Astrocyte of the spinal cord (primary cell): Measurements from ENCODE around the gene CCDC57.

Experiments used
- DNase-seq: peaks from one replicate; pipeline ENCODE4 v3.0.0; 2011; ENCODE audit warnings: low read depth, low spot score
- H3K4me3 ChIP-seq: 2 replicates; pipeline ENCODE4 v1.5.1; 2011; ENCODE audit warnings: low read depth, mild to moderate bottlenecking, low read length, moderate library complexity
- in situ Hi-C: cut with HindIII; loops from 2 replicates; pipeline ENCODE4 v1.10.0; 2017; ENCODE audit warnings: low sequenced_read_pairs
- TF ChIP-seq, protein P1 (sequence below): IDR thresholded peaks from 2 replicates; pipeline ENCODE4 v1.5.1; 2012; ENCODE audit warnings: low read depth, mild to moderate bottlenecking, low read length, inconsistent platforms

The CCDC57 gene

DNA sequence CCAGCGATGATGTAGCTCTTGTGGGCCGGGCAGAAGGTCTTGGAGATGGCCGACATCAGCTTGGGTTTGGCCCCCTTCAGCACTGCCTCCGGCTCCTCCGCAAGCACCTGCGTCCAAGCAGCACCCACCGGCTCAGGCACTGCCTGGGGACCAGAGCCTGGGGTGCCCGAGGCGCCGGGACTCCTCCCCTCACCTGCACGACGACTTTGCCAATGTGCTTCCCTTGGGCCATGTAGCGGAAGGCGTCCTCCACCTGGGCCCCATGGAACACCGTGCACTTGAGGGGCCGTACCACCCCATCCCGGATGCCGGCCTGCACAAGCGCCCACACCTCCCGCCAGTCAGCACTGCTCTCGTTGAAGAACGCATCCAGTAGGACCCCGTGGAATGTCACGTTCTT lies 129.6 kb downstream of the CCDC57 start:
- H3K4me3 ChIP-seq: no peak overlapping the region
- no peak for DNase-seq
- TF ChIP-seq, protein P1, sequence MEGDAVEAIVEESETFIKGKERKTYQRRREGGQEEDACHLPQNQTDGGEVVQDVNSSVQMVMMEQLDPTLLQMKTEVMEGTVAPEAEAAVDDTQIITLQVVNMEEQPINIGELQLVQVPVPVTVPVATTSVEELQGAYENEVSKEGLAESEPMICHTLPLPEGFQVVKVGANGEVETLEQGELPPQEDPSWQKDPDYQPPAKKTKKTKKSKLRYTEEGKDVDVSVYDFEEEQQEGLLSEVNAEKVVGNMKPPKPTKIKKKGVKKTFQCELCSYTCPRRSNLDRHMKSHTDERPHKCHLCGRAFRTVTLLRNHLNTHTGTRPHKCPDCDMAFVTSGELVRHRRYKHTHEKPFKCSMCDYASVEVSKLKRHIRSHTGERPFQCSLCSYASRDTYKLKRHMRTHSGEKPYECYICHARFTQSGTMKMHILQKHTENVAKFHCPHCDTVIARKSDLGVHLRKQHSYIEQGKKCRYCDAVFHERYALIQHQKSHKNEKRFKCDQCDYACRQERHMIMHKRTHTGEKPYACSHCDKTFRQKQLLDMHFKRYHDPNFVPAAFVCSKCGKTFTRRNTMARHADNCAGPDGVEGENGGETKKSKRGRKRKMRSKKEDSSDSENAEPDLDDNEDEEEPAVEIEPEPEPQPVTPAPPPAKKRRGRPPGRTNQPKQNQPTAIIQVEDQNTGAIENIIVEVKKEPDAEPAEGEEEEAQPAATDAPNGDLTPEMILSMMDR: no peak
- in situ Hi-C loops: no loop called here

DNA sequence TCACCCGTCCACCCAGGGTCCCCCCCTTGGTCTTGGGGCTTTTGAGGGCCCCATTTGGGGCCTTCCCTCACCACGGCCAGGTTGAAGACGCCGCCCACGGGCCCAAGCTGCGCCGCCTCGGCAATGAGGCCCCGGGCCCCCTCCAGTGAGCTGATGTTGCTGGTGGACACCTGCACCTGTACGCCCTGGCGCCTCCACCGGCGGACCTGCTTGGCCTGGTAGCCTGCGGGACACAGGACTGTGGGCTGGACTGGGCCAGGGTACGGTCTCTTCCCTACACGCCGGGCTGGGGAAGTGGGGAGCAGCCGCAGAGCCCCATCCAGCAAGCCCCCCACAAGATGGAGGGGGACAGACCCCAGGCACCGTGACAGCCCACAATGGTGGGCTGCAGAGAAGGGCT lies 130.2 kb downstream of the CCDC57 start:
- DNase-seq: no peak
- TF ChIP-seq, protein P1: no peak
- no peak overlapping the region for H3K4me3 ChIP-seq
- in situ Hi-C loops: no loop called here

DNA sequence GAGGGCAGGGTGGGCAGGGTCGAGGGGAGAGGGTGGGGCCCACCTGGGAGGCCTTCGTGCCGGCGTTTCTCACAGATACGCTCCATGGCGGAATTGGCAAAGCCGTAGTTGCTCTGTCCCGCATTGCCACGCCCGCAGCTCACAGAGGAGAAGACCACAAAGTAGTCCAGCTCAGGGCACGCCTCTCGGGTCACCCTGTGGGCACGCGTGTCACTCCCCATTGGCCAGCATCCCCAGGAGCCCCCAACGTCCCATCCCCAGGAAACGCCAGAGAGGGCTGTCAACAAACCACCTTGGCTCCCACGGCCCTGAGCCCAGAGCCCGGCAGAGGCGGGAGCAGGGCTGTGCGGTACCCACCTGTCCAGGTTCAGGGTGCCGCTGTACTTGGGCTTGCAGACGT lies 130.7 kb downstream of the CCDC57 start:
- no peak overlapping the region for H3K4me3 ChIP-seq
- no peak for DNase-seq
- TF ChIP-seq, protein P1: no peak
- in situ Hi-C loops: no loop called here

DNA sequence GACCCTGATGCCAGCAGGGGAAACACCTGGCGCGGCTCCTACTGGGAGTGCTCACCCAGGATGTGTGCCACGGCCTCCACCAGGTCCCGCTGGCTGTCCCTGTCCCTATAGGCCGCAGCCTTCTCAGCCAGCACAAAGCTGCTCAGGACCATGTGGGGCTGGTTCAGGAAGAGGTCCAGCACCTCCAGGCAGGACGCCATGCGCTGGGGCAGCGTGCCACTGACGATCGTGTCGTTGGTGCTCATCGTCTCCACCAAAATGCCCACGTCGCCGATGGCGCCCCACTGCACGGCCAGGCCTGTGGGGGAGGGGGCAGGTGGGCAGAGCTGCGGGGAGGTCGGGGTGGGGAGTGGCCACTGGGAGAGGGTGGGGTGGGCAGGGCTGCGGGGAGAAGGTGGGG lies 131.1 kb downstream of the CCDC57 start:
- no peak overlapping the region for H3K4me3 ChIP-seq
- TF ChIP-seq, protein P1: no peak
- no peak for DNase-seq
- in situ Hi-C loops: no loop called here

DNA sequence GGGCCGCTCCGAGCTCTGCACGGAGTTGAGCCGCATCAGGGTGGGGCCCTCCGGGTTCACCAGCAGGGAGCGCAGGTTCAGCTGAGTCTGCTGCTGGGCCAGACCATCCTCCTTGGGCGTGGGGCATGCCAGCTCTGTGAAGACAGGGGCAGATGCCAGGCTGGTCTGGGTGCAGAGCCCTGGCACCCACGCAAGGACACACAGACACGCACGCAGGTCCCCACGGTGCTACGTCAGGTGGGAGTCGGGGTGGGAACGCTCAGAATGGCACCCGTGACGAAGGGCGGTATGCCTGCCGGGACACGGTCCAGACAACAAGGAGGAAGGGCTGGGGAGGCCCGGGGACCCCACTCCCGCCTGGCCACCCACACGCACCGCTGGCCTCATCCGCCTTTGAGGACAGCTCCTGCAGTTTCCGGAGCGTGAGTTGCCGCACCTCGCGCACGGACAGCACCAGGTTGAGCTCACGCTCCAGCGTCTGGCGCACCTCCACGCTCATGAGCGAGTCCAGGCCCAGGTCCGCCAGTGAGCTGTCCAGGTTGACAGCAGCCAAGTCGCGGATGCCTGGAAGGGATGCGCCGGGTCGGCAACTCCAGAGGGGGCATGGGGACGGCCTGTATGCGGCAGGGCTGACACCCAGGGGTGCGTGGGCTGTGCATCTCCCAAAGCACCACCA lies 131.7 kb downstream of the CCDC57 start:
- no peak overlapping the region for H3K4me3 ChIP-seq
- in situ Hi-C loops: no loop called here

DNA sequence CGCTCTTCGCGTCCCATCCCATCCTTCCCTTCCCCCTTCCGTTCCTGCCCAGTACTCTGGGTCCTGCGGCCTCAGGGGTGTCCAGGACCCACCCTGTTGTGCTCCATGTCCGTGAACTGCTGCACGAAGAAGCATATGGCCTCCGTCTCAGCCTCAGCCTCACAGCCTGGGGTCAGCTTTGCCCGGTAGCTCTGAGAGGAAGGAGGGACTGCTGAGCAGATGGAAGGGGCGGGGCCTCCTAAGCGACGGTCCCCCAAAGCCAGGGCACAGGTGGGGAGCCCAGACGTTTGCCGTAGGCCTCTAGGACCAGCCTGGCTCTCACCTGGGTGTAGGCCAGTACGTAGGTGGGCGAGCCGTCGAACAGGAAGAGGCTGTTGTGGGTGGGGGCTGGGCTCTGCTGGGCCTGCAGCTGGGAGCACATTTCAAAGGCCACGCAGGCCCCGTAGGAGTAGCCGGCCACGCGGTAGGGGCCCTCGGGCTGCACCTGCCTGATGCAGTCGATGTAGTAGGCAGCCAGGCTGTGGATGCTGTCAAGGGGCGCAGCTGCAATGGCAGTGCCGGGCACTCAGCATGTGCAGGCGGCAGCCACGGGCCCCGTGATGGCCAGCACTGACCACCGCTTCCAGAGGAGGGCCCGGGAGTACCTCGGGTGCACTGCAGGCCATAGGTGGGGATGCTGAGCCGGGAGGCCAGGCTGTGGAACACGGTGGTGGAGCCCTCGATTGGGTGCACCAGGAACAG lies 132.4 kb downstream of the CCDC57 start:
- DNase-seq: no peak
- TF ChIP-seq, protein P1: no peak
- H3K4me3 ChIP-seq: no peak overlapping the region
- in situ Hi-C loops: no loop called here

More for the DNA sequence above, 131.7 kb downstream of the CCDC57 start:
- DNase-seq: no peak
- TF ChIP-seq, protein P1: no peak
